ENCODE measurements around the gene ORAI3. TPM values are rescaled to one million over a fixed set of nuclear protein-coding genes. Genes with fewer than 3 reads are reported as not detected.

Gene ORAI3
- total and polyA plus RNA-seq, 2 donors from 2014 or later, result 23.1 to 32.3 TPM

DNA sequence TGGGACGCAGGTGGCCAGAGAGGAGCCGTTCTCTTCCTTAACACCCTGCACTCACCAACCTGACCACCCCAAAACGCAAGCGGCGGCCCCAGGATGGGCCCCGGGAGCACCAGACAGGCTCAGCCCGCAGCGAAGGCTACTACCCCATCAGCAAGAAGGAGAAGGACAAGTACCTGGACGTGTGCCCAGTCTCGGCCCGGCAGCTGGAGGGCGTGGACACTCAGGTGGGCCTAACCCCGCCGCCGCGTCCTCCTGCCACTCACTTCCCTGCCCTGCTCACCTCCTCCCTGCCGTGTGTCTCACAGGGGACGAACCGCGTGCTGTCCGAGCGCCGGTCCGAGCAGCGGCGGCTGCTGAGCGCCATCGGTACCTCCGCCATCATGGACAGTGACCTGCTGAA is 31.6 kb downstream of the ORAI3 start:
- Histone ChIP-seq H3K4me1 (ENCODE audit: control insufficient read depth in 2 of 3, insufficient read depth in 2 of 3, low read depth in 1 of 3, low read length in 3 of 3) (peaks cover 0 to 3% (median 0%) of the 10 kb centered on the region in 3 donors), H3K27ac (ENCODE audit: low read depth in 2 of 2, low read length in 2 of 2) (no peak overlapping the region), H3K9me3 (ENCODE audit: control insufficient read depth in 2 of 3, insufficient read depth in 1 of 3, low read length in 3 of 3) (no peaks in the 10 kb centered on the region), H3K4me3 (ENCODE audit: low read length in 3 of 3) (no peak overlapping the region), H3K9ac (ENCODE audit: low read length in 3 of 3) (no peak overlapping the region), H3K36me3 (ENCODE audit: control insufficient read depth in 2 of 3, insufficient read depth in 3 of 3, low read length in 3 of 3) (peaks cover 0 to 31% (median 16%) of the 10 kb centered on the region in 3 donors), H3K27me3 (ENCODE audit: control insufficient read depth, insufficient read depth, low read length) (no peaks in the 10 kb centered on the region)
- TF ChIP-seq, protein P1, sequence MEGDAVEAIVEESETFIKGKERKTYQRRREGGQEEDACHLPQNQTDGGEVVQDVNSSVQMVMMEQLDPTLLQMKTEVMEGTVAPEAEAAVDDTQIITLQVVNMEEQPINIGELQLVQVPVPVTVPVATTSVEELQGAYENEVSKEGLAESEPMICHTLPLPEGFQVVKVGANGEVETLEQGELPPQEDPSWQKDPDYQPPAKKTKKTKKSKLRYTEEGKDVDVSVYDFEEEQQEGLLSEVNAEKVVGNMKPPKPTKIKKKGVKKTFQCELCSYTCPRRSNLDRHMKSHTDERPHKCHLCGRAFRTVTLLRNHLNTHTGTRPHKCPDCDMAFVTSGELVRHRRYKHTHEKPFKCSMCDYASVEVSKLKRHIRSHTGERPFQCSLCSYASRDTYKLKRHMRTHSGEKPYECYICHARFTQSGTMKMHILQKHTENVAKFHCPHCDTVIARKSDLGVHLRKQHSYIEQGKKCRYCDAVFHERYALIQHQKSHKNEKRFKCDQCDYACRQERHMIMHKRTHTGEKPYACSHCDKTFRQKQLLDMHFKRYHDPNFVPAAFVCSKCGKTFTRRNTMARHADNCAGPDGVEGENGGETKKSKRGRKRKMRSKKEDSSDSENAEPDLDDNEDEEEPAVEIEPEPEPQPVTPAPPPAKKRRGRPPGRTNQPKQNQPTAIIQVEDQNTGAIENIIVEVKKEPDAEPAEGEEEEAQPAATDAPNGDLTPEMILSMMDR (IDR thresholded peaks at IDR 0.05; ENCODE audit: borderline replicate concordance, extremely low read depth, insufficient read depth), result no peak
- DNase-seq (no peak), FAIRE-seq (no peak)
- intact Hi-C loops (cut with DNase I), result loop anchor here (10.0 kb wide), 1 partner anchor 464 kb away; the partner anchor contains the start of gene ZNF843

DNA sequence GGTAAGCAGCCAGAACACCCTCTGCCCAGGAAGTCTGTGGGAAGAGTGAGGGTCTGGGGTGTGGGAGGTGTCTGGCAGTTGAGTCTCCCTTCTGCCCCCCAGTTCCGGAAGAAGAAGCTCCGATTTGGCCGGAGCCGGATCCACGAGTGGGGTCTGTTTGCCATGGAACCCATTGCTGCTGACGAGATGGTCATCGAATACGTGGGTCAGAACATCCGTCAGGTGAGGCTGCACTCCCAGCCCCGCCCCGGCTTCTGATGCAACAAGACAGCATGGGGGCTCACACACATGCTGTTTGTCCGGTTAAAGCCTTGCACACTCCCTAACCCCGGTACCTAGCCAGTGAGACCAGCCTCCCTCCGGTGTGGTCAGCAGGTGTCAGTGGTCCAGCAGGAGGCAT is 32.1 kb downstream of the ORAI3 start:
- no peaks in the 10 kb centered on the region for H3K27me3 ChIP-seq (ENCODE audit: control insufficient read depth, insufficient read depth, low read length)
- H3K4me1 ChIP-seq (ENCODE audit: control insufficient read depth in 2 of 3, insufficient read depth in 2 of 3, low read depth in 1 of 3, low read length in 3 of 3), result peaks cover 0 to 8% (median 5%) of the 10 kb centered on the region in 3 donors
- intact Hi-C loops (cut with DNase I), result loop anchor here (10.0 kb wide), 1 partner anchor 464 kb away; the partner anchor contains the start of gene ZNF843
- no peak overlapping the region for H3K9ac ChIP-seq (ENCODE audit: low read length in 3 of 3)
- DNase-seq, result no peak
- H3K9me3 ChIP-seq (ENCODE audit: control insufficient read depth in 2 of 3, insufficient read depth in 1 of 3, low read length in 3 of 3), result no peaks in the 10 kb centered on the region
- H3K27ac ChIP-seq (ENCODE audit: low read depth in 2 of 2, low read length in 2 of 2), result no peak overlapping the region
- peaks cover 0 to 25% (median 13%) of the 10 kb centered on the region in 3 donors for H3K36me3 ChIP-seq (ENCODE audit: control insufficient read depth in 2 of 3, insufficient read depth in 3 of 3, low read length in 3 of 3)
- TF ChIP-seq, protein P1 (IDR thresholded peaks at IDR 0.05; ENCODE audit: borderline replicate concordance, extremely low read depth, insufficient read depth), result no peak
- no peak for FAIRE-seq
- H3K4me3 ChIP-seq (ENCODE audit: low read length in 3 of 3), result no peak overlapping the region

DNA sequence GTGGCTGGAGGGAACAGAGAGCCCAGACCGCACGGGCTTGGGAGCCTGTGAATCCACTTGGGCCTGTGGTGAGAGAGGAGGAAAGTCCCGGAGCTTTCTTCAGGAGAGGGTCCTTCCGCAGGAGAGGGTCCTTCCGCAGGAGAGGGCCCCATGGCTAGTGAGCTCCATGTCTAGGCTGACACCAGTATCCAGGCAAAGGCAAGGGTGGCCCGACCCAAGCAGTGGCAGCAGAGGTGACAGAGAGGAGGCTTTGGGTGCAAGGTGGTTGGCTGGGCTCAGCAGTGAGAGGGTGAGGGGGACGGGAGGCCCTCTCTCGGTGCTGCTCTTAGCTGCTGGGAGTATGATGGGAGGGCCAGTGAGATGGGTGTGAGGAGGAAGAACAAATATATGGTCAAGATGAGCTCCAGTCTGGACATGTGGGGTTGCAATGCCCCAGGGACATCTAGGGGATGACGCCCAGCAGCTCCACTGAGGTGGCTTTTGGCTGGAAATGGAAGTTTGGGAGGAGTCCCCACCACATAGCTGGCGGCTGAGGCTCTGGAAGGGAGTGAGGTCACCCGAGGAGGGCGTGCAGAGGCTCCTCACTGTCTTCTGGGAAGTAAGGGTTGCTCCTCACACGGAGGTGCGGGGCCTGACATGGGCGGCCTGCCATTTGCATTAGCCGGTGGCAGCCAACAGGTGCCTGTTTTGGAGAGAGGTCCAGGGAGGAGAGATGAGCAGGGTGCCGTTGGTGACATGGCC is 33.9 kb downstream of the ORAI3 start:
- peaks cover 0 to 16% (median 4%) of the 10 kb centered on the region in 3 donors for H3K36me3 ChIP-seq (ENCODE audit: control insufficient read depth in 2 of 3, insufficient read depth in 3 of 3, low read length in 3 of 3)
- intact Hi-C loops (cut with DNase I), result loop anchor here (10.0 kb wide), 1 partner anchor 462 kb away; the partner anchor contains the start of gene ZNF843
- peaks cover 0 to 9% (median 5%) of the 10 kb centered on the region in 3 donors for H3K4me1 ChIP-seq (ENCODE audit: control insufficient read depth in 2 of 3, insufficient read depth in 2 of 3, low read depth in 1 of 3, low read length in 3 of 3)
- H3K4me3 ChIP-seq (ENCODE audit: low read length in 3 of 3), result no peak overlapping the region
- DNase-seq (no peak), FAIRE-seq (no peak)
- TF ChIP-seq, protein P1 (IDR thresholded peaks at IDR 0.05; ENCODE audit: borderline replicate concordance, extremely low read depth, insufficient read depth), result no peak
- no peaks in the 10 kb centered on the region for H3K27me3 ChIP-seq (ENCODE audit: control insufficient read depth, insufficient read depth, low read length)
- H3K27ac ChIP-seq (ENCODE audit: low read depth in 2 of 2, low read length in 2 of 2), result no peak overlapping the region
- H3K9ac ChIP-seq (ENCODE audit: low read length in 3 of 3), result no peak overlapping the region
- no peaks in the 10 kb centered on the region for H3K9me3 ChIP-seq (ENCODE audit: control insufficient read depth in 2 of 3, insufficient read depth in 1 of 3, low read length in 3 of 3)

Data from kidney (tissue), 14 donors.